Fibroblast of lung (primary cell): ENCODE results near the gene STMN3. TPM values are rescaled to one million over a fixed set of nuclear protein-coding genes. Genes with fewer than 3 reads are reported as not detected.
A peak's percentile ranks its signal among the peaks of the same experiment; 100 is the strongest.

ENCODE experiments used
- DNase-seq, 2 donors: peaks; one replicate each; pipeline versions ENCODE4 v3.0.0 to v3.0.0-alpha.2; 2010; ENCODE audit warnings: low read depth in 2 of 2
- H2AFZ ChIP-seq: 2 replicates; pipeline ENCODE4 v1.5.1; 2012; ENCODE audit warnings: low read length, control low read depth, inconsistent platforms
- H3K27ac ChIP-seq: 2 replicates; pipeline ENCODE4 v1.5.1; 2011; ENCODE audit warnings: low read length, control low read depth; ENCODE audit not compliant: insufficient read depth
- H3K27me3 ChIP-seq: 2 replicates; pipeline ENCODE4 v1.5.1; 2011; ENCODE audit warnings: mild to moderate bottlenecking, low read length; ENCODE audit not compliant: control insufficient read depth, insufficient read depth
- H3K36me3 ChIP-seq: 2 replicates; pipeline ENCODE4 v1.5.1; 2011; ENCODE audit warnings: low read length; ENCODE audit not compliant: control insufficient read depth, insufficient read depth
- H3K4me1 ChIP-seq: 2 replicates; pipeline ENCODE4 v1.5.1; 2011; ENCODE audit warnings: low read length; ENCODE audit not compliant: control insufficient read depth, insufficient read depth; ENCODE audit errors: extremely low read depth
- H3K4me2 ChIP-seq: 2 replicates; pipeline ENCODE4 v1.5.1; 2011; ENCODE audit warnings: low read length, control low read depth; ENCODE audit not compliant: insufficient read depth; ENCODE audit errors: extremely low read depth
- H3K4me3 ChIP-seq, 4 experiments: fragments of 200-600 bp in 1 of 4; sonication (generic) in 1 of 4; replicated peaks in 1 of 4; 2 replicates each; pipeline ENCODE4 v1.5.1; 2011 to 2016; ENCODE audit warnings: low read length in 4 of 4, low read depth in 3 of 4, mild to moderate bottlenecking in 3 of 4, control low read depth in 2 of 4, inconsistent platforms in 1 of 4, mixed read lengths in 1 of 4; ENCODE audit not compliant: insufficient read depth in 1 of 4; ENCODE audit errors: control extremely low read depth in 1 of 4
- H3K79me2 ChIP-seq: 2 replicates; pipeline ENCODE4 v1.5.1; 2012; ENCODE audit warnings: mild to moderate bottlenecking, low read length, inconsistent platforms; ENCODE audit not compliant: control insufficient read depth, insufficient read depth
- H3K9ac ChIP-seq: 2 replicates; pipeline ENCODE4 v1.5.1; 2011; ENCODE audit warnings: mild to moderate bottlenecking, low read length, control low read depth; ENCODE audit not compliant: insufficient read depth
- H3K9me3 ChIP-seq: 2 replicates; pipeline ENCODE4 v1.5.1; 2012; ENCODE audit warnings: low read depth, low read length; ENCODE audit not compliant: control insufficient read depth, insufficient read depth
- H4K20me1 ChIP-seq: 2 replicates; pipeline ENCODE4 v1.5.1; 2011; ENCODE audit warnings: low read length; ENCODE audit not compliant: control insufficient read depth, insufficient read depth; ENCODE audit errors: extremely low read depth
- CTCF ChIP-seq, 2 donors: IDR thresholded peaks in 1 of 2; conservative IDR thresholded peaks in 1 of 2; 1 replicate in 1 of 2; 2 replicates in 1 of 2; pipeline ENCODE4 v1.5.1; 2011 to 2012; ENCODE audit warnings: low read length in 2 of 2, control low read depth in 1 of 2, inconsistent platforms in 1 of 2, low read depth in 1 of 2, mild to moderate bottlenecking in 1 of 2
- EZH2 ChIP-seq: IDR thresholded peaks from 2 replicates; pipeline ENCODE4 v1.5.1; 2012; ENCODE audit warnings: low read length, control low read depth, mild to moderate bottlenecking; ENCODE audit errors: missing control alignments
- polyA plus RNA-seq, 2 donors: library from polyadenylated mRNA; depleted of rRNA in 1 of 2; stranded (reverse) in 1 of 2; unstranded in 1 of 2; fragments of >200 nt; gene quantifications; 2 replicates each; pipeline ENCODE4 v1.2.1, GENCODE V29; 2011 to 2012; ENCODE audit warnings: missing spikeins in 1 of 2
- total RNA-seq: library from RNA; depleted of rRNA; stranded (reverse); fragments of >200 nt; gene quantifications from 2 replicates; pipeline ENCODE4 v1.2.1, GENCODE V29; 2014

Gene STMN3
- total and polyA plus RNA-seq, 2 donors (not counting 1 experiment from before 2014, with no cell fraction given), result 3.7 to 34.3 TPM

GRCh38 chr20:63664861-63665594 lies 11.8 kb upstream of the STMN3 start:
- Histone ChIP-seq H4K20me1 (no peaks in the 10 kb centered on the region), H3K4me2 (no peak overlapping the region), H3K4me3 (no peak overlapping the region), H2AFZ (no peak overlapping the region), H3K4me1 (no peaks in the 10 kb centered on the region), H3K36me3 (peaks cover 31% of the 10 kb centered on the region), H3K27ac (peak overlapping the region; percentile 20), H3K79me2 (peaks cover 19% of the 10 kb centered on the region), H3K9me3 (no peaks in the 10 kb centered on the region), H3K27me3 (no peaks in the 10 kb centered on the region), H3K9ac (no peak overlapping the region)
- no peak for TF ChIP-seq CTCF (conservative IDR thresholded peaks at IDR 0.05 in 1 of 2, IDR thresholded peaks at IDR 0.05 in 1 of 2; ENCODE audit: low read depth in 1 of 2, low read length in 2 of 2)
- no peak for TF ChIP-seq EZH2
- peak in 1 of 2 donors; percentile 63 for DNase-seq

- no peak for DNase-seq
- TF ChIP-seq EZH2 (no peak), CTCF (conservative IDR thresholded peaks at IDR 0.05 in 1 of 2, IDR thresholded peaks at IDR 0.05 in 1 of 2; ENCODE audit: low read depth in 1 of 2, low read length in 2 of 2) (no peak)
- Histone ChIP-seq H4K20me1 (no peaks in the 10 kb centered on the region), H3K79me2 (peaks cover 26% of the 10 kb centered on the region), H3K9ac (peak overlapping the region; percentile 7), H3K4me3 (no peak overlapping the region), H3K4me2 (no peak overlapping the region), H3K27me3 (no peaks in the 10 kb centered on the region), H3K9me3 (no peaks in the 10 kb centered on the region), H3K4me1 (peaks cover 5% of the 10 kb centered on the region), H3K36me3 (peaks cover 31% of the 10 kb centered on the region), H2AFZ (no peak overlapping the region), H3K27ac (no peak overlapping the region)
Measured at GRCh38 chr20:63664143-63664851, 11.1 kb upstream of the STMN3 start.

GRCh38 chr20:63663332-63664066 lies 10.3 kb upstream of the STMN3 start:
- Histone ChIP-seq H3K9ac (no peak overlapping the region), H3K79me2 (peaks cover 34% of the 10 kb centered on the region), H3K27ac (no peak overlapping the region), H3K27me3 (no peaks in the 10 kb centered on the region), H2AFZ (no peak overlapping the region), H3K4me2 (no peak overlapping the region), H4K20me1 (no peaks in the 10 kb centered on the region), H3K4me1 (peaks cover 7% of the 10 kb centered on the region), H3K9me3 (no peaks in the 10 kb centered on the region), H3K36me3 (peaks cover 29% of the 10 kb centered on the region), H3K4me3 (no peak overlapping the region)
- no peak for DNase-seq
- no peak for TF ChIP-seq EZH2
- no peak for TF ChIP-seq CTCF (conservative IDR thresholded peaks at IDR 0.05 in 1 of 2, IDR thresholded peaks at IDR 0.05 in 1 of 2; ENCODE audit: low read depth in 1 of 2, low read length in 2 of 2)
